Fibroblast of skin of left quadriceps (primary cell): ENCODE measurements around the gene QSOX1.

Experiments
- DNase-seq, 2 experiments: peaks; one replicate each; pipeline ENCODE4 v3.0.0-alpha.2; 2013; ENCODE audit warnings: low read depth in 2 of 2

The QSOX1 gene

GRCh38 chr1:180145446-180145845 lies 9.2 kb upstream of the QSOX1 start:
- no peak for DNase-seq

- DNase-seq = no peak
Observed at GRCh38 chr1:180150982-180151381, 3.7 kb upstream of the QSOX1 start.

GRCh38 chr1:180151508-180151907 lies 3.2 kb upstream of the QSOX1 start:
- DNase-seq = peak; percentile 84 to 86

- DNase-seq = no peak
Observed at GRCh38 chr1:180152588-180152987, 2.1 kb upstream of the QSOX1 start.

GRCh38 chr1:180153032-180153431 lies 1.6 kb upstream of the QSOX1 start:
- no peak for DNase-seq

- no peak for DNase-seq
Observed at GRCh38 chr1:180154003-180154324, 705 bp upstream of the QSOX1 start.

- no peak for DNase-seq
Observed at GRCh38 chr1:180155182-180155682, 563 bp downstream of the QSOX1 start.

GRCh38 chr1:180156201-180156600 lies 1.5 kb downstream of the QSOX1 start:
- DNase-seq = no peak

GRCh38 chr1:180156631-180157091 lies 2.0 kb downstream of the QSOX1 start:
- DNase-seq = peak; percentile 51 to 56

- no peak for DNase-seq
Observed at GRCh38 chr1:180157108-180157507, 2.4 kb downstream of the QSOX1 start.

- no peak for DNase-seq
Observed at GRCh38 chr1:180157576-180158057, 2.9 kb downstream of the QSOX1 start.

- DNase-seq = no peak
Observed at GRCh38 chr1:180158149-180159147, 3.8 kb downstream of the QSOX1 start.

GRCh38 chr1:180160357-180160756 lies 5.7 kb downstream of the QSOX1 start:
- DNase-seq = no peak

GRCh38 chr1:180163041-180163440 lies 8.4 kb downstream of the QSOX1 start:
- no peak for DNase-seq

- no peak for DNase-seq
Observed at GRCh38 chr1:180165096-180165495, 10.4 kb downstream of the QSOX1 start.

GRCh38 chr1:180165509-180166435 lies 11.1 kb downstream of the QSOX1 start:
- no peak for DNase-seq

GRCh38 chr1:180166436-180166800 lies 11.7 kb downstream of the QSOX1 start:
- no peak for DNase-seq

GRCh38 chr1:180167021-180167701 lies 12.5 kb downstream of the QSOX1 start:
- no peak for DNase-seq

GRCh38 chr1:180167721-180168467 lies 13.2 kb downstream of the QSOX1 start:
- DNase-seq = no peak

- no peak for DNase-seq
Observed at GRCh38 chr1:180168786-180169639, 14.3 kb downstream of the QSOX1 start.
